Right lung (tissue), 5 donors: ENCODE measurements around the gene IL17B. TPM values are rescaled to one million over a fixed set of nuclear protein-coding genes. Genes with fewer than 3 reads are reported as not detected.

Experiments used
- DNase-seq, 2 donors: peaks; one replicate each; pipeline ENCODE4 v3.0.0-alpha.2; 2013
- polyA plus RNA-seq, 5 donors: library from polyadenylated mRNA; unstranded; fragments of 120-200 nt; gene quantifications; one replicate each; pipeline versions ENCODE4 v1.2.1 to v1.2.3, GENCODE V29; 2013; ENCODE audit warnings: inconsistent platforms in 1 of 5, low replicate concordance in 1 of 5; ENCODE audit not compliant: insufficient read length in 5 of 5, insufficient read depth in 1 of 5

IL17B gene
- polyA plus RNA-seq, 5 donors: 0.62 to 20.7 (median 1.1) TPM

- DNase-seq: no peak
Observed at GRCh38 chr5:149415066-149415967, 36.2 kb upstream of the IL17B start.

GRCh38 chr5:149414405-149415065 lies 35.4 kb upstream of the IL17B start:
- no peak for DNase-seq

- DNase-seq: no peak
Observed at GRCh38 chr5:149413477-149414210, 34.6 kb upstream of the IL17B start.

- no peak for DNase-seq
Observed at GRCh38 chr5:149412783-149413476, 33.8 kb upstream of the IL17B start.

DNA sequence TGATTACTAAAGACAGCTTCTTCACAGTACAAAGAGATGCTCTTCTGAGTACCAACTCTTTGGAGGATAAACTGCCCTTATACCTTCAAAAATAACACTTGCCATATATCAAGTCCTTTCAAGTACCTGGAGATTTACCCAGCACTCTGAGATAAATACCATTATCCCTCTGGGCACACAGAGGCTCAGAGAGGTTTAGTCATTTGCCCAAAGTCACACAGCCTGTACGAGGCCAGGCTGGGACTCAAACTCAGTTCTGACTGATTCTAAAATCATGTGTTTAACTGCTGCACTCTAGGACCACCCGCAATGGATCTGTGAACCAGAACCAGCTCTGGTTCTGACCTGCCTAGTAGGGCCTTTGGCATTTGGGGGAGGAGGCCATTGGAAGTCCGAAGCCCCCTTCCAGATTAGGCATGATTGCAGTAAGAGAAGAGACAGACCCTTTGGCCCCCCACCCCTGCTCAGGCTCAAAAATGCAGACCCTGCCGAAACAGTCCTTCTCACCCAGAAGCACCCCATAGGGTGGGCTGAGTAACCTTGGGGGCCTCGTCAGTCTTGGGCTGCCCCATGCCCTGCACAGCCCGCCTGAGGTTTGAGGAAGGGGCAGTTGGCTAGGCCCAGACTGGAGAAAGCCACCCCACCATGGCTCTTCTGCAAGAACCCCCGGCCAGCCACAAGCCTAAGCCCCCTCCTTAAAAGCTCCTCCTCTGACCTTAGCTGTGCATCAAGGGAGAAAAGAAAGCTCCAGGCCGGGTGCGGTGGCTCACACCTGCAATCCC lies 32.8 kb upstream of the IL17B start:
- no peak for DNase-seq

- no peak for DNase-seq
Observed at GRCh38 chr5:149410721-149411432, 31.8 kb upstream of the IL17B start.

DNA sequence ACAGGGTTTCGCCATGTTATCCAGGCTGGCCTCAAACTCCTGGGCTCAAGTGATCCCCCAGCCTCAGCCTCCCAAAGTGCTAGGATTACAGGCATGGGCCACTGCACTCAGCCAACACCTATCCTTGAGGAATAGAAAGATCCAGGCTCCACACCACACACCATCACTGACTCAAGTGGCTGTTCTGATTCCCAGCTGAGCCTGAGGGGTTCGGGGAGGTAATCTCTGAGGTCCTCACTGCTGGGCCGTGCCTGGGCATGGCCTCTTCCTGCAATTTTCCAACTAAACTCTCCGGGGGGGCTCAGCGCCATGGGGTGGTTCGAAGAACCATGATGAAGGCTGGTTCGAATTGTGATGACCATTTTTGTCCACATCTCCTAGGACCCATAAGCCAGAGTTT lies 31.0 kb upstream of the IL17B start:
- DNase-seq: no peak

DNA sequence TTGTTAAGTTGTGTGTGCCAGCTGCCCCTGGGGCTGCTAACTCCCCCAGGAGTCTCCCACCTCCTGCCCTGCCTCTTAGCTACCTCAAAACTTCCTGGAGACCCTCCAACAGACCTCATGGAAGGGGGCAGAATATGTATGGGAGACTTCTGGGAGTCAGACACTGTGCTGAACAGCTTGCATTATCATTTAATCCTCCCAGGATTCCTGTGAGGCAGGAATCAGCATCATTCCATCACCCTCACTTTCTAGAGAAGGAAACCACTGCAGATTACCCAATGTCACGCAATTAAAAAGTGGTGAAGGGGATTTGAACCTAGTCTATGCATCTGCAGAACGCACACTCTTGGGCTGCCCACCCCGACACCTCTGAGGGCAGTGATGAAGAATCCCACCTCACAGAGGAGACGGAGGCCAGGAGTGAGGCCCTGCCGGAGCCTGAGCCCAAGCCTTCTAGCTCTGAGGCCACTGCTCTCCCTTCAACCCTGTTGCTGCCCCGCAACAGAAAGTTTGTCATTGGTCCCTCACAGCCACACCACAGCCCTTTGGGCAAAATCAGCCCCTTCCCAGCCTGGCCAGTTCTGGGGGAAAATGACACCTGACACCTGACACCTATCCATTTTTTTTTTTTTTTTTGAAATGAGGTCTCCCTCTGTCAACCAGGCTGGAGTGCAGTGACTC lies 30.3 kb upstream of the IL17B start:
- no peak for DNase-seq

- no peak for DNase-seq
Observed at GRCh38 chr5:149408252-149409099, 29.4 kb upstream of the IL17B start.

- DNase-seq: no peak
Observed at GRCh38 chr5:149407323-149408251, 28.5 kb upstream of the IL17B start.

GRCh38 chr5:149406979-149407306 lies 27.9 kb upstream of the IL17B start:
- no peak for DNase-seq

GRCh38 chr5:149406203-149406978 lies 27.3 kb upstream of the IL17B start:
- DNase-seq: peak; percentile 83 to 85

DNA sequence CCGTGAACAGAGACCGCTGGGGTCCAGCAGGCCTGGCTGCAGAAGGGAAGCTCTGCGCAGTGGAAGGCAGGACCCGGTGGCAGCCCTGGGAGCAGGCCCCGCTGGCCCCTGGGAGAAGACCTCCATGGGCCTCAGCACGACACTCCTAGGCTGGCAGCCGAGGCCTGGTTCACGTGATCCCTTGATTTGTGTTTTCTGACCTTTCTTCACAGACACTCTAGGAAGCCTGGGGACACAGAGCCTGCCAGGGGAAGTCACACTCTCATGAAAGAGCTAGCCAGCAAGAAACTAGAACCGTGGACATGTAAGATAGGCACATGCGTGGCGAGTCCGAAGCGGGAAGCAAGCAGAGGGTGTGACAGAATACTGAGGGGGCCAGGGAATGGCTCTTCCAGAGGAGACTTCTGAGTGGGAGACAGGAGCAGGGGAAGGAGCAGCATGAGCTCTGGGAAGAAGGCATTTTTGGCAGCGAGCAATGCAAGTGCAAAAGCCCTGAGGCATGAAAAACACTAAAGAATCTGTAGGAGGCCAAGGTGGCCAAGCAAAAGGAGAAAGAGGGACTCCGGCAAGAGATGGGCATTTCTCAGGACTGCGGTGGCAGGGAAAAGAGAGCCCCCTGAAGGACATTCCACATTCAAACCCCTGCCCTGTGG lies 26.6 kb upstream of the IL17B start:
- no peak for DNase-seq

- no peak for DNase-seq
Observed at GRCh38 chr5:149404746-149405549, 25.9 kb upstream of the IL17B start.
